Measurements from ENCODE around the gene SPNS3.

- no peak for TF ChIP-seq CTCF (IDR thresholded peaks at IDR 0.05; ENCODE audit: control extremely low read depth in 1 of 3, insufficient read depth in 1 of 3, low read depth in 1 of 3, low read length in 3 of 3)
- TF ChIP-seq EZH2 (IDR thresholded peaks at IDR 0.05; ENCODE audit: low read depth, low read length, severe bottlenecking): no peak
Measured at GRCh38 chr17:4465786-4466185, 32.0 kb downstream of the SPNS3 start.
